H1 (cell line): ENCODE results near the gene NPFF. TPM values are rescaled to one million over a fixed set of nuclear protein-coding genes. Genes with fewer than 3 reads are reported as not detected.

Experiments
- CTCF ChIA-PET: fragments of 300-600 bp; sonication (Branson Sonifier 250); formaldehyde crosslinking; loops from one replicate; lab custom pipeline; 2021; ENCODE audit not compliant: partially characterized antibody; lab: Charles Lee
- POLR2A ChIA-PET: fragments of 300-600 bp; sonication (Branson Sonifier 250); formaldehyde crosslinking; loops from one replicate; lab custom pipeline; 2021; ENCODE audit warnings: inconsistent platforms; ENCODE audit not compliant: partially characterized antibody; lab: Charles Lee
- DNase-seq, 2 experiments: peaks; one replicate each; pipeline versions ENCODE4 v3.0.0 to v3.0.0-alpha.2; 2010 to 2022; ENCODE audit warnings: low spot score in 2 of 2, low read depth in 1 of 2, mixed read lengths in 1 of 2
- FAIRE-seq: peaks from 2 replicates; lab custom pipeline; 2011; peaks lifted over from hg19 to GRCh38; lab: Jason Lieb, UNC
- H2AFZ ChIP-seq: 2 replicates; pipeline ENCODE4 v1.8.1; 2012; ENCODE audit warnings: low read length, inconsistent platforms
- H2AK5ac ChIP-seq: 2 replicates; pipeline ENCODE4 v1.6.1; 2013; ENCODE audit warnings: low read depth, low read length
- H2BK120ac ChIP-seq: replicated peaks from 2 replicates; pipeline ENCODE3; 2013; ENCODE audit warnings: low read depth, low read length, inconsistent platforms
- H2BK12ac ChIP-seq: 2 replicates; pipeline ENCODE4 v1.6.1; 2013; ENCODE audit warnings: low read depth, low read length
- H2BK15ac ChIP-seq: 2 replicates; pipeline ENCODE4 v1.6.1; 2013; ENCODE audit warnings: low read length
- H2BK20ac ChIP-seq: 2 replicates; pipeline ENCODE4 v1.6.1; 2013; ENCODE audit warnings: low read length
- H2BK5ac ChIP-seq: 2 replicates; pipeline ENCODE4 v1.6.1; 2013; ENCODE audit warnings: low read depth, low read length
- H3K14ac ChIP-seq: 2 replicates; pipeline ENCODE4 v1.6.1; 2013; ENCODE audit warnings: inconsistent platforms; ENCODE audit not compliant: insufficient read length
- H3K18ac ChIP-seq: 2 replicates; pipeline ENCODE4 v1.6.1; 2013; ENCODE audit warnings: low read length; ENCODE audit errors: extremely low read depth
- H3K23ac ChIP-seq: 2 replicates; pipeline ENCODE4 v1.6.1; 2013; ENCODE audit warnings: inconsistent platforms; ENCODE audit not compliant: insufficient read length
- H3K23me2 ChIP-seq: 2 replicates; pipeline ENCODE4 v1.6.1; 2013; ENCODE audit warnings: low read depth, low read length
- H3K27ac ChIP-seq: 2 replicates; pipeline ENCODE4 v1.6.1; 2011; ENCODE audit warnings: low read depth, low read length, inconsistent platforms
- H3K27me3 ChIP-seq, 4 experiments: replicated peaks in 1 of 4; 1 replicate in 1 of 4; 2 replicates in 3 of 4; pipeline versions ENCODE4 v1.6.1 to v1.8.1; 2011 to 2013; ENCODE audit warnings: low read length in 3 of 4, mild to moderate bottlenecking in 3 of 4, inconsistent platforms in 2 of 4, mixed read lengths in 2 of 4, moderate library complexity in 1 of 4; ENCODE audit not compliant: control insufficient read depth in 3 of 4, insufficient read depth in 3 of 4; ENCODE audit errors: extremely low read depth in 1 of 4
- H3K36me3 ChIP-seq, 4 experiments: 2 replicates each; pipeline versions ENCODE4 v1.6.1 to v1.8.1; 2011 to 2013; ENCODE audit warnings: mild to moderate bottlenecking in 4 of 4, low read length in 3 of 4, moderate library complexity in 2 of 4, control low read depth in 1 of 4, inconsistent platforms in 1 of 4; ENCODE audit not compliant: insufficient read depth in 4 of 4, control insufficient read depth in 2 of 4
- H3K4ac ChIP-seq: replicated peaks from 2 replicates; pipeline ENCODE3; 2013; ENCODE audit warnings: low read length, low read depth, mixed read lengths, inconsistent platforms; ENCODE audit not compliant: insufficient read length
- H3K4me1 ChIP-seq, 4 experiments: replicated peaks in 1 of 4; 1 replicate in 1 of 4; 2 replicates in 3 of 4; pipeline versions ENCODE4 v1.6.1 to v1.8.1; 2011 to 2013; ENCODE audit warnings: low read length in 3 of 4, inconsistent platforms in 2 of 4, mixed read lengths in 1 of 4; ENCODE audit not compliant: insufficient read depth in 4 of 4, control insufficient read depth in 3 of 4
- H3K4me2 ChIP-seq, 2 experiments: 2 replicates each; pipeline versions ENCODE4 v1.6.1 to v1.8.1; 2011 to 2013; ENCODE audit warnings: low read depth in 2 of 2, low read length in 2 of 2, control low read depth in 1 of 2, inconsistent platforms in 1 of 2, mild to moderate bottlenecking in 1 of 2; ENCODE audit not compliant: insufficient read depth in 1 of 2
- H3K4me3 ChIP-seq, 4 experiments: fragments of 200-600, 300-600 bp in 1 of 4; sonication (generic), shearing (Covaris generic), sonication (Bioruptor Twin) in 1 of 4; 2 replicates each; pipeline versions ENCODE4 v1.5.1 to v1.8.1; 2011 to 2016; ENCODE audit warnings: low read length in 4 of 4, low read depth in 3 of 4, control low read depth in 2 of 4, inconsistent platforms in 2 of 4, mild to moderate bottlenecking in 2 of 4, mixed read lengths in 1 of 4, moderate library complexity in 1 of 4; ENCODE audit not compliant: insufficient read depth in 2 of 4; ENCODE audit errors: extremely low read depth in 1 of 4
- H3K56ac ChIP-seq: replicated peaks from 2 replicates; pipeline ENCODE3; 2013; ENCODE audit warnings: low read depth, mild to moderate bottlenecking, mixed read lengths, low read length, inconsistent platforms; ENCODE audit not compliant: insufficient read length
- H3K79me1 ChIP-seq: 2 replicates; pipeline ENCODE4 v1.6.1; 2013; ENCODE audit warnings: low read depth, low read length, control low read depth
- H3K79me2 ChIP-seq, 2 experiments: 2 replicates each; pipeline versions ENCODE4 v1.6.1 to v1.8.1; 2012 to 2013; ENCODE audit warnings: low read length in 2 of 2, mild to moderate bottlenecking in 2 of 2, inconsistent platforms in 1 of 2; ENCODE audit not compliant: insufficient read depth in 2 of 2, control insufficient read depth in 1 of 2
- H3K9ac ChIP-seq, 4 experiments: replicated peaks in 1 of 4; 1 replicate in 1 of 4; 2 replicates in 3 of 4; pipeline versions ENCODE4 v1.6.1 to v1.8.1; 2011 to 2013; ENCODE audit warnings: low read depth in 3 of 4, low read length in 3 of 4, control low read depth in 2 of 4, mild to moderate bottlenecking in 2 of 4, moderate library complexity in 2 of 4, inconsistent platforms in 1 of 4; ENCODE audit errors: extremely low read depth in 1 of 4
- H3K9me3 ChIP-seq, 2 experiments: 2 replicates each; pipeline versions ENCODE4 v1.6.1 to v1.8.1; 2012 to 2013; ENCODE audit warnings: mild to moderate bottlenecking in 2 of 2, moderate library complexity in 2 of 2, control low read depth in 1 of 2, inconsistent platforms in 1 of 2, low read depth in 1 of 2, low read length in 1 of 2, mixed read lengths in 1 of 2; ENCODE audit not compliant: insufficient read depth in 2 of 2
- H4K20me1 ChIP-seq, 2 experiments: replicated peaks in 1 of 2; 2 replicates each; pipeline versions ENCODE3 to v1.8.1; 2011 to 2013; ENCODE audit warnings: inconsistent platforms in 2 of 2, low read length in 2 of 2, mild to moderate bottlenecking in 1 of 2; ENCODE audit not compliant: insufficient read depth in 2 of 2, control insufficient read depth in 1 of 2
- H4K5ac ChIP-seq: 2 replicates; pipeline ENCODE4 v1.6.1; 2013; ENCODE audit warnings: low read length, low read depth, mixed read lengths, inconsistent platforms; ENCODE audit not compliant: insufficient read length
- H4K8ac ChIP-seq: 2 replicates; pipeline ENCODE4 v1.8.0; 2013; ENCODE audit warnings: mild to moderate bottlenecking, moderate library complexity, low read length, inconsistent platforms; ENCODE audit not compliant: insufficient read depth; ENCODE audit errors: extremely low read depth
- H4K91ac ChIP-seq: replicated peaks from 2 replicates; pipeline ENCODE3; 2013; ENCODE audit warnings: low read length, mixed read lengths, inconsistent platforms; ENCODE audit not compliant: insufficient read length
- BCL11A ChIP-seq, 2 experiments: IDR thresholded peaks; one replicate each; pipeline ENCODE4 v1.6.1; 2011; ENCODE audit warnings: low read depth in 2 of 2, low read length in 2 of 2, mild to moderate bottlenecking in 2 of 2
- CBX8 ChIP-seq: fragments of 300-800, 300-1000 bp; sonication (generic); IDR thresholded peaks from 2 replicates; pipeline ENCODE4 v1.7.1; 2016; ENCODE audit warnings: low read depth, low read length, borderline replicate concordance
- EZH2 ChIP-seq: fragments of 200-600 bp; sonication (generic); IDR thresholded peaks from 2 replicates; pipeline ENCODE4 v1.7.1; 2012; ENCODE audit warnings: low read depth, mild to moderate bottlenecking, moderate library complexity, low read length, inconsistent platforms; ENCODE audit not compliant: severe bottlenecking
- JUN ChIP-seq: IDR thresholded peaks from 2 replicates; pipeline ENCODE4 v1.6.1; 2011; ENCODE audit warnings: low read depth, mild to moderate bottlenecking, improper control_type of control experiment, low read length
- KDM1A ChIP-seq: fragments of 200-600, 300-600 bp; sonication (generic); IDR thresholded peaks from 2 replicates; pipeline ENCODE4 v1.7.1; 2016; ENCODE audit warnings: mild to moderate bottlenecking, low read length, borderline replicate concordance
- NRF1 ChIP-seq: IDR thresholded peaks from 2 replicates; pipeline ENCODE4 v1.6.1; 2011; ENCODE audit warnings: mild to moderate bottlenecking, low read depth, low read length, improper control_type of control experiment
- POLR2A ChIP-seq, 2 experiments: IDR thresholded peaks; 1 replicate in 1 of 2; 2 replicates in 1 of 2; pipeline ENCODE4 v1.6.1; 2011; ENCODE audit warnings: low read depth in 2 of 2, low read length in 2 of 2, mild to moderate bottlenecking in 2 of 2; ENCODE audit errors: control extremely low read depth in 1 of 2
- POU5F1 ChIP-seq: IDR thresholded peaks from 2 replicates; pipeline ENCODE4 v1.6.1; 2011; ENCODE audit warnings: low read depth, mild to moderate bottlenecking, low read length, moderate library complexity
- RBBP5 ChIP-seq: IDR thresholded peaks from 2 replicates; pipeline ENCODE4 v1.7.1; 2012; ENCODE audit warnings: low read depth, mild to moderate bottlenecking, inconsistent platforms, low read length, moderate library complexity, borderline replicate concordance
- RFX5 ChIP-seq: IDR thresholded peaks from 2 replicates; pipeline ENCODE4 v1.6.1; 2011; ENCODE audit warnings: low read depth, low read length, improper control_type of control experiment, borderline replicate concordance
- SIRT6 ChIP-seq: IDR thresholded peaks from one replicate; pipeline ENCODE4 v1.7.1; 2012; ENCODE audit warnings: low read length, inconsistent platforms
- USF2 ChIP-seq: IDR thresholded peaks from 2 replicates; pipeline ENCODE4 v1.6.1; 2011; ENCODE audit warnings: low read length, improper control_type of control experiment
- ZNF274 ChIP-seq: IDR thresholded peaks from 2 replicates; pipeline ENCODE4 v1.7.0; 2012; ENCODE audit warnings: low read length, borderline replicate concordance; ENCODE audit errors: extremely low read depth
- WGBS, 2 experiments: shearing (Covaris generic) in 1 of 2; methylation state at CpG; one replicate each; pipeline versions ENCODE4 v1.1.6 to v1.1.7; 2013 to 2015; ENCODE audit warnings: low lambda C conversion rate in 2 of 2, mixed read lengths in 2 of 2, inconsistent platforms in 1 of 2, low coverage in 1 of 2, missing lambda C conversion rate in 1 of 2; ENCODE audit not compliant: insufficient replicate concordance in 2 of 2, insufficient coverage in 1 of 2, insufficient read length in 1 of 2; ENCODE audit errors: extremely low coverage in 1 of 2, missing lambda C conversion rate in 1 of 2; 5-methylcytosine and 5-hydroxymethylcytosine counted together
- polyA plus RNA-seq, 7 experiments: library from polyadenylated mRNA; depleted of rRNA in 3 of 7; stranded (reverse) in 5 of 7; unstranded in 2 of 7; fragments of >200 nt in 5 of 7; fragments of 200-250 nt in 2 of 7; gene quantifications; 1 replicate in 5 of 7; 2 replicates in 1 of 7; 4 replicates in 1 of 7; pipeline versions ENCODE4 v1.2.1 to v1.2.3, GENCODE V29; 2011 to 2013; ENCODE audit warnings: missing spikeins in 2 of 7, mixed read lengths in 2 of 7
- total RNA-seq: library from RNA; stranded (reverse); fragmentation: NEBNext Ultra II Directional; extraction: Animal tissue kit (Norgen Biotek cat#: 25700); gene quantifications from 2 replicates; pipeline ENCODE4 v1.2.1, GENCODE V29; 2021

The NPFF gene
- total and polyA plus RNA-seq, 2 of the 8 experiments (the other 6 are each of a cell fraction or from before 2014, with no cell fraction given) = not detected

GRCh38 chr12:53483979-53484377 lies 23.3 kb downstream of the NPFF start:
- Histone ChIP-seq H2BK12ac (no peak overlapping the region), H3K23me2 (no peaks in the 10 kb centered on the region), H3K4me1 (peaks cover 0 to 5% (median 1%) of the 10 kb centered on the region in 4 experiments; a peak in 3 of 7 replicates), H3K18ac (no peak overlapping the region), H2BK15ac (no peak overlapping the region), H3K27ac (no peak overlapping the region), H2BK120ac (no peak overlapping the region), H3K9me3 (no peaks in the 10 kb centered on the region), H2AFZ (no peak overlapping the region), H3K27me3 (no peaks in the 10 kb centered on the region), H3K14ac (no peak overlapping the region), H4K8ac (no peak overlapping the region), H3K9ac (no peak overlapping the region), H2BK5ac (no peak overlapping the region), H3K4ac (no peak overlapping the region), H3K79me1 (no peaks in the 10 kb centered on the region), H3K23ac (no peak overlapping the region), H4K91ac (no peak overlapping the region), H3K4me2 (no peak overlapping the region), H2BK20ac (no peak overlapping the region), H2AK5ac (no peak overlapping the region), H4K5ac (no peak overlapping the region), H3K56ac (no peak overlapping the region), H4K20me1 (peaks cover 18 to 34% of the 10 kb centered on the region in 2 experiments), H3K4me3 (no peak overlapping the region), H3K36me3 (peaks cover 11 to 66% (median 35%) of the 10 kb centered on the region in 4 experiments; a peak in 7 of 8 replicates), H3K79me2 (no peaks in the 10 kb centered on the region)
- DNase-seq (no peak), FAIRE-seq (no peak)
- ChIA-PET CTCF (interaction anchor here (1.2 to 9.0 kb wide), 6 partner anchors 8 to 28 kb away, joined by 3 to 105 read pairs (median 28); partner anchors contain the start of genes MAP3K12, NPFF and TARBP2), POLR2A (interaction anchor here (0.9 to 67.0 kb wide), 12 partner anchors 10 to 211 kb away, joined by 3 to 3397 read pairs (median 8); partner anchors contain the start of genes MAP3K12, MYG1, NPFF and PCBP2)
- 86 to 100% methylated on average over 2 to 4 of the region's 4 CpGs for WGBS, 2 experiments
- TF ChIP-seq RFX5 (no peak), KDM1A (no peak), SIRT6 (no peak), EZH2 (no peak), ZNF274 (no peak), JUN (no peak), POU5F1 (no peak), RBBP5 (no peak), POLR2A (IDR thresholded peaks at IDR 0.05; ENCODE audit: control extremely low read depth in 1 of 2, low read depth in 2 of 2, low read length in 2 of 2) (no peak), NRF1 (no peak), CBX8 (no peak), USF2 (no peak), BCL11A (IDR thresholded peaks at IDR 0.05; ENCODE audit: low read depth in 2 of 2, low read length in 2 of 2) (no peak)
